Measurements from ENCODE around the gene PRICKLE3.

DNA sequence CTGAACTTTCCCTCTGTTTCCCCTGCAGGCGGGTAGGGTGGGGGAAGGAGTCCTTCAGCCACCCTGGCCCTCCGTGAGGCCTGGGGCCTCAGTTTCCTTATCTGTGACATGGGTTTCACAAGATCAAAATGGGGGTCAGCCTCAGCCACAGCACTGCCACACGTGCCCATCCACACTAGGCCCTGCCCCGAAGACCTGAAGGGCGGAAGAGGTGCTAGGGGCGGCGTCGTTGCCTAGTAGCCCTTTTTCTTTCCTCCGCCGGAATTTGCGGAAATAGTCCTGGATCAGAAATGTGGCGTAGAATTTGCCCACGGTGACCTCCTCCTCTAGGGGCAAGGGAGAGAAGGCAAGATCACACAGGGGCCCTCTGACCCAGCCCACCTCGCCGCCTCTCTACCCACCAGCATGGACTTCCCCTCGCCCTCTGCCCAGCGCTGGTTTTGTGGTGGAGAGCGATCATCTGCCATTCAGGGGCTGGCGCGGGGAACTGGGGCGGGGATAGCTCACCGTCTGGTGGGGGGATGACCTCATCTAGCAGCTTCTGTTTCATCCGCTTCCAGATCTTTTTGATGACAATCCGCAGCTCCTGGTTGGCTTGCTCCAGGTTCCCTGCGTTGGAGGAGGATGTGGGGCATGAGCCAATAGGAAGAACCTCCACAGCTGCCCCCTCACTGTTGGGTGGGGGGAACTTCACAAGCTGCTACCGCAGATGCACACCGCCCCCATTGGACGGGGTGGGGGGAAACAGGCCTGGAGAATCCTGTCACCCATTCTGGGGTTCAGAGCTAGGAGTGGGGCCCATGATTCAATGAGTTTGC, 23.5 kb upstream of the PRICKLE3 start:
- TF ChIP-seq, protein P1, sequence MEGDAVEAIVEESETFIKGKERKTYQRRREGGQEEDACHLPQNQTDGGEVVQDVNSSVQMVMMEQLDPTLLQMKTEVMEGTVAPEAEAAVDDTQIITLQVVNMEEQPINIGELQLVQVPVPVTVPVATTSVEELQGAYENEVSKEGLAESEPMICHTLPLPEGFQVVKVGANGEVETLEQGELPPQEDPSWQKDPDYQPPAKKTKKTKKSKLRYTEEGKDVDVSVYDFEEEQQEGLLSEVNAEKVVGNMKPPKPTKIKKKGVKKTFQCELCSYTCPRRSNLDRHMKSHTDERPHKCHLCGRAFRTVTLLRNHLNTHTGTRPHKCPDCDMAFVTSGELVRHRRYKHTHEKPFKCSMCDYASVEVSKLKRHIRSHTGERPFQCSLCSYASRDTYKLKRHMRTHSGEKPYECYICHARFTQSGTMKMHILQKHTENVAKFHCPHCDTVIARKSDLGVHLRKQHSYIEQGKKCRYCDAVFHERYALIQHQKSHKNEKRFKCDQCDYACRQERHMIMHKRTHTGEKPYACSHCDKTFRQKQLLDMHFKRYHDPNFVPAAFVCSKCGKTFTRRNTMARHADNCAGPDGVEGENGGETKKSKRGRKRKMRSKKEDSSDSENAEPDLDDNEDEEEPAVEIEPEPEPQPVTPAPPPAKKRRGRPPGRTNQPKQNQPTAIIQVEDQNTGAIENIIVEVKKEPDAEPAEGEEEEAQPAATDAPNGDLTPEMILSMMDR (conservative IDR thresholded peaks at IDR 0.05 in 1 of 2, IDR thresholded peaks at IDR 0.05 in 1 of 2; ENCODE audit: low read depth in 1 of 2, low read length in 2 of 2), result no peak
- TF ChIP-seq EZH2 (IDR thresholded peaks at IDR 0.05; ENCODE audit: low read length, missing control alignments), result no peak

Data from fibroblast of lung (primary cell).